Measurements from ENCODE around the gene PDE6B. TPM values are rescaled to one million over a fixed set of nuclear protein-coding genes. Genes with fewer than 3 reads are reported as not detected.

The PDE6B gene
- total and polyA plus RNA-seq, 9 donors: 1.4 to 7.5 (median 4.6) TPM

DNA sequence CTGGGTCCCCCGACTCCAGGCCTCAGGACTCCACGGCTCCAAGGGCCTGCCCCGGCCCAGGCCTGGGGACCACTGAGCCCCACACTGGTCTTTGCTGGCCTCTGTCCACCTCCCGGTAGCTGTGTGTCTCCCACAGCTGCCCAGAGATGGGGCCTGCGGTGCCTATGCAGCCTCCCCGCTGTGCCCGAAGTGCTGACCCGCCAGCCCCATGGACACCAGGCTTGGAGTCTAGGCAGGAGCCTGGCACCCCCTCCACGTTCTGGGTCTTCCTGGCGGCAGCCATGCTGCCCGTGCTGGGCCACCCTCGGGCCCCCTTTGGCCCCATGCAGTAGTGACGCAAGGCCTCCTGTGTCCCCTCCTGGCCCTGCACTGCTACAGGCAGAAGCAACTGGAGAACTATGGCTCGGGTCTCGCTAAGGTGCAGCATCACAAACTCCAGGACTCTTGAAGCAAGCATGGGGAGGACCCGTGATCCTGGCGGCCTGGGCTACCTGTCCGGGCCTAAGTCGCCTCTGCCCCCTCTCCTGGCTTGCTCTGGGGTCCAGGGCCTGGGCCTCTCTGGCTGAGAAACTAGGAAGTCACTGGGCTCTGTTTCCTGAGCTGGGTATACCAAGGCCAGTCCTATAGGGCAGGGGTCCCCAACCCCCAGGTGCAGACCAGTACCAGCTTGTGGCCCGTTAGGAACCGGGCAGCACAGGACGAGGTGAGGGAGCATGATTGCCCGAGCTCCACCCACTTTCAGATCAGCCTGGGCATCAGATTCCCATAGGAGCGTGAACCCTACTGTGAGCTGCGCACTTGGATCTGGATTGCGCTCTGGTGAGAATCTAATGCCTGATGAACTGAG lies 49.9 kb downstream of the PDE6B start:
- Histone ChIP-seq H3K36me3 (no peaks in the 10 kb centered on the region), H3K27me3 (no peaks in the 10 kb centered on the region), H3K4me3 (peak overlapping the region; percentile 100), H3K9me3 (no peaks in the 10 kb centered on the region), H3K4me1 (ENCODE audit: insufficient read depth) (peaks cover 12% of the 10 kb centered on the region), H3K27ac (peak overlapping the region; percentile 70 to 97)
- TF ChIP-seq EP300 (IDR thresholded peaks at IDR 0.05): no peak
- TF ChIP-seq, protein P1, sequence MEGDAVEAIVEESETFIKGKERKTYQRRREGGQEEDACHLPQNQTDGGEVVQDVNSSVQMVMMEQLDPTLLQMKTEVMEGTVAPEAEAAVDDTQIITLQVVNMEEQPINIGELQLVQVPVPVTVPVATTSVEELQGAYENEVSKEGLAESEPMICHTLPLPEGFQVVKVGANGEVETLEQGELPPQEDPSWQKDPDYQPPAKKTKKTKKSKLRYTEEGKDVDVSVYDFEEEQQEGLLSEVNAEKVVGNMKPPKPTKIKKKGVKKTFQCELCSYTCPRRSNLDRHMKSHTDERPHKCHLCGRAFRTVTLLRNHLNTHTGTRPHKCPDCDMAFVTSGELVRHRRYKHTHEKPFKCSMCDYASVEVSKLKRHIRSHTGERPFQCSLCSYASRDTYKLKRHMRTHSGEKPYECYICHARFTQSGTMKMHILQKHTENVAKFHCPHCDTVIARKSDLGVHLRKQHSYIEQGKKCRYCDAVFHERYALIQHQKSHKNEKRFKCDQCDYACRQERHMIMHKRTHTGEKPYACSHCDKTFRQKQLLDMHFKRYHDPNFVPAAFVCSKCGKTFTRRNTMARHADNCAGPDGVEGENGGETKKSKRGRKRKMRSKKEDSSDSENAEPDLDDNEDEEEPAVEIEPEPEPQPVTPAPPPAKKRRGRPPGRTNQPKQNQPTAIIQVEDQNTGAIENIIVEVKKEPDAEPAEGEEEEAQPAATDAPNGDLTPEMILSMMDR (IDR thresholded peaks at IDR 0.05): no peak
- no peak for TF ChIP-seq POLR2A (IDR thresholded peaks at IDR 0.05)
- intact Hi-C loops (cut with DNase I): loop anchor here in 1 of 4 donors (10.0 kb wide), 2 partner anchors 110 to 1790 kb away; partner anchors contain the start of gene RNF4
- DNase-seq: peak in 4 of 5 donors; percentile 47 to 66 (median 62)
- WGBS, 3 donors: 53 to 60% (median 59%) methylated on average over 26 of the region's 26 CpGs

DNA sequence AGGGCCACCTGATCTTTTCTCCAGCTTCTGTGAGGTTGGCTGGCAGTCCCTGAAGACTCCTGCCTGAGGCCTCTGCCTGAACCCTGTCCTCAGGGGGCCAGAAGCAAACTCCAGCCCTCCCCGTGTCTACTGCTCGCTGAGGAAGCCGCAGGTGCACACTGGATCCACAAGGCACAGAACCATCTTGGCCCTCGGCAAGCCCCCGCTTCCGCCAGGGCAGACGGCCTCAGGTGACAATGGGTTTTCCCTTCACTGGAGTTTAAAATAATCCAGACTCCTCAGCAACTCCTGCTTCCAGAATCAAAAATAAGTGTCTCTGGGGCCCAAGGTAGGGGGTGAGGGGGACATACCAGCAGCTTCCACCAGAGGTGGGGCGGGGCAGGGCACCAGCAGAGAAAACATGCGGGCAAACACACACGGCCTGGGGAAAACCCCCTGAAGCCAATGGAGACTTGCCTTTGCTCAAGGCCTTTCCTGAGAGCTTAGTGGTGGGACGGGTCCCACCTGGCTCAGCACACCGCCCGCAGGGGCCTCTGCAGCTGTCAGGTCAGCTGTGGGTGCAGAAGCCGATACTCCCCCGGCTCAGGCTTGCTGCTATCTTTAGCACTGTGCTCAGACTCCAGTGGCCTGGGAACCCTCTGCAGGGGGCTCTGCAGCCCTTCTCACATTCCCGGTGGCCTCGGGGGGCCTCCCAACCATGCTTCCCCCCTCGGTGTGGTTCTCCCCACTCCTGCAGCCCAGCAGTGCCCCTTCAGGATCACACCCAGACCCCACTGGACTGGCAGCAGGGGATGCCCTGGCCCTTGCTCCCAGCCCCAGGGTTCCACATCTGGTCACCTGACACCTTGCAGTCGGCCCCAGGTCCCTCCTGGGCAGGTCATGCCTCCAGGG lies 50.9 kb downstream of the PDE6B start:
- TF ChIP-seq, protein P1 (IDR thresholded peaks at IDR 0.05): no peak
- no peak for TF ChIP-seq POLR2A (IDR thresholded peaks at IDR 0.05)
- no peak for TF ChIP-seq EP300 (IDR thresholded peaks at IDR 0.05)
- Histone ChIP-seq H3K4me3 (no peak overlapping the region), H3K4me1 (ENCODE audit: insufficient read depth) (peaks cover 10% of the 10 kb centered on the region), H3K27ac (no peak overlapping the region), H3K36me3 (no peaks in the 10 kb centered on the region), H3K27me3 (no peaks in the 10 kb centered on the region), H3K9me3 (no peaks in the 10 kb centered on the region)
- 37 to 63% (median 43%) methylated on average over 14 to 19 of the region's 19 CpGs for WGBS, 3 donors
- no peak for DNase-seq
- intact Hi-C loops (cut with DNase I): loop anchor here in 1 of 4 donors (10.0 kb wide), 2 partner anchors 109 to 1789 kb away; partner anchors contain the start of gene RNF4

DNA sequence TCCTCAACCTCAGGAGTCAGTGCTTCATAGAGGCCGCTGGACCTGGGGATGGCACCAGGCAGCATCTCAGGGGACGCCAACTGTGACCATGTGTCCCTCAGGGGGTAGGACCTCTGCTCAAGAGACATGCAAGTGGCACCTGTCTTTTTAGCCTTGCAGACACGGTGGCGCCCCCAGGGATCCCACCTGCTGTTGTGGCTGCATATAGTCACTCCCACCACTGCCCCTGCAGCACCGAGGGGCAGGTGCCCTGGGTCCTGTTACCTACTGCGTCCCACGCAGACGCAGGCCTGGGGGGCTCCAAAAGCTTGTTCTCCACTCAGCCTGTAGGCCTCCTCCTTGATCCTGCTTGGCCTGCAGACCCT lies 51.5 kb downstream of the PDE6B start:
- H3K4me3 ChIP-seq: no peak overlapping the region
- H3K4me1 ChIP-seq (ENCODE audit: insufficient read depth): peaks cover 10% of the 10 kb centered on the region
- 67 to 79% (median 67%) methylated on average over 8 of the region's 8 CpGs for WGBS, 3 donors
- H3K9me3 ChIP-seq: no peaks in the 10 kb centered on the region
- intact Hi-C loops (cut with DNase I): loop anchor here in 1 of 4 donors (10.0 kb wide), 2 partner anchors 108 to 1788 kb away; partner anchors contain the start of gene RNF4
- no peak for TF ChIP-seq POLR2A (IDR thresholded peaks at IDR 0.05)
- TF ChIP-seq EP300 (IDR thresholded peaks at IDR 0.05): no peak
- TF ChIP-seq, protein P1 (IDR thresholded peaks at IDR 0.05): no peak
- no peak for DNase-seq
- H3K27ac ChIP-seq: no peak overlapping the region
- H3K36me3 ChIP-seq: no peaks in the 10 kb centered on the region
- no peaks in the 10 kb centered on the region for H3K27me3 ChIP-seq

All from ovary (tissue), 9 donors.